HepG2 (cell line): ENCODE data around the gene SP4. TPM values are rescaled to one million over a fixed set of nuclear protein-coding genes. Genes with fewer than 3 reads are reported as not detected.

ENCODE experiments used
- ATAC-seq: fragments of 200-7000 bp; cut with Tn5 transposase; 3 replicates; pipeline ENCODE4 v1.9.1; 2020; ENCODE audit warnings: mild to moderate bottlenecking, moderate library complexity
- BruUV-seq: library from RNA; stranded (reverse); fragments of 400-500 nt; replicated peaks from 2 replicates; lab custom pipeline; 2021; lab: Mats Ljungman, UMichigan
- CTCF ChIA-PET: fragments of 300-600 bp; formaldehyde crosslinking; extraction: SDS; loops from one replicate; lab custom pipeline; 2021; ENCODE audit warnings: low total read pairs, inconsistent platforms, low intra/inter-chr PET ratio; lab: Yijun Ruan, JAX
- POLR2A ChIA-PET: fragments of 350-600 bp; sonication (Branson Sonifier 250); formaldehyde crosslinking; loops from one replicate; lab custom pipeline; 2020; ENCODE audit warnings: antibody characterized with exemption, inconsistent platforms; lab: Yijun Ruan, JAX
- DNase-seq: peaks from one replicate; pipeline ENCODE4 v3.0.0-alpha.2; 2015; ENCODE audit warnings: low spot score
- FAIRE-seq: peaks from 3 replicates; lab custom pipeline; 2011; peaks lifted over from hg19 to GRCh38; lab: Jason Lieb, UNC
- H2AFZ ChIP-seq: one replicate; pipeline ENCODE4 v1.6.1; 2011; ENCODE audit warnings: low read length, inconsistent platforms
- H3K27ac ChIP-seq: fragments of 300-600 bp; 3 replicates; pipeline ENCODE4 v1.8.0; 2011; ENCODE audit warnings: mixed run types, mild to moderate bottlenecking, mixed read lengths, low read length, inconsistent platforms; ENCODE audit not compliant: insufficient read depth; ENCODE audit errors: extremely low read length
- H3K27me3 ChIP-seq, 2 experiments: fragments of 200-600 bp in 1 of 2; 2 replicates in 1 of 2; 3 replicates in 1 of 2; pipeline versions ENCODE4 v1.6.0 to v1.8.0; 2011; ENCODE audit warnings: low read length in 2 of 2, mild to moderate bottlenecking in 2 of 2, moderate library complexity in 2 of 2, inconsistent platforms in 1 of 2; ENCODE audit not compliant: insufficient read depth in 2 of 2, control insufficient read depth in 1 of 2
- H3K36me3 ChIP-seq, 2 experiments: fragments of 200-600 bp in 1 of 2; replicated peaks in 1 of 2; 2 replicates in 1 of 2; 3 replicates in 1 of 2; pipeline versions ENCODE4 v1.5.1 to v1.8.0; 2011; ENCODE audit warnings: low read length in 2 of 2, inconsistent platforms in 1 of 2; ENCODE audit not compliant: insufficient read depth in 2 of 2, control insufficient read depth in 1 of 2
- H3K4me1 ChIP-seq: 2 replicates; pipeline ENCODE4 v1.5.1; 2012; ENCODE audit warnings: low read length, inconsistent platforms; ENCODE audit not compliant: insufficient read depth
- H3K4me2 ChIP-seq: 2 replicates; pipeline ENCODE4 v1.6.0; 2011; ENCODE audit warnings: low read depth, low read length, inconsistent platforms
- H3K4me3 ChIP-seq, 3 experiments: fragments of 200-600 bp in 1 of 3; sonication (generic), shearing (Covaris generic) in 1 of 3; replicated peaks in 1 of 3; 2 replicates each; pipeline ENCODE4 v1.5.1; 2011 to 2016; ENCODE audit warnings: low read length in 3 of 3, inconsistent platforms in 2 of 3, low read depth in 2 of 3, mild to moderate bottlenecking in 2 of 3, control low read depth in 1 of 3, mixed read lengths in 1 of 3; ENCODE audit not compliant: insufficient read depth in 1 of 3
- H3K79me2 ChIP-seq: one replicate; pipeline ENCODE4 v1.6.1; 2011; ENCODE audit warnings: low read length, inconsistent platforms; ENCODE audit not compliant: insufficient read depth
- H3K9ac ChIP-seq: 2 replicates; pipeline ENCODE4 v1.6.0; 2011; ENCODE audit warnings: mild to moderate bottlenecking, low read depth, low read length, inconsistent platforms; ENCODE audit not compliant: insufficient read depth
- H3K9me3 ChIP-seq: 2 replicates; pipeline ENCODE4 v1.5.1; 2012; ENCODE audit warnings: mild to moderate bottlenecking, low read length
- H4K20me1 ChIP-seq: 2 replicates; pipeline ENCODE4 v1.6.0; 2011; ENCODE audit warnings: inconsistent platforms, mild to moderate bottlenecking, low read length, moderate library complexity; ENCODE audit not compliant: insufficient read depth
- ATM ChIP-seq: fragments of 450-650 bp; IDR thresholded peaks from 2 replicates; pipeline ENCODE4 v1.7.1; 2017; ENCODE audit warnings: mild to moderate bottlenecking, borderline replicate concordance
- BRD4 ChIP-seq: sonication (generic); formaldehyde crosslinking; IDR thresholded peaks from 2 replicates; pipeline ENCODE4 v1.4.0; 2020; ENCODE audit warnings: missing genetic modification reagents
- CHD2 ChIP-seq: IDR thresholded peaks from 2 replicates; pipeline ENCODE4 v1.6.1; 2011; ENCODE audit warnings: low read depth, low read length, improper control_type of control experiment
- IRF2 ChIP-seq: IDR thresholded peaks from 2 replicates; pipeline ENCODE4 v1.6.1; 2018; ENCODE audit warnings: missing genetic modification reagents, missing compliant biosample characterization
- KAT7 ChIP-seq: IDR thresholded peaks from 2 replicates; pipeline ENCODE4 v1.6.1; 2018; ENCODE audit warnings: borderline replicate concordance, missing compliant biosample characterization
- KDM3A ChIP-seq: IDR thresholded peaks from 2 replicates; pipeline ENCODE4 v1.6.1; 2018; ENCODE audit warnings: low read depth, missing compliant biosample characterization
- KMT2A ChIP-seq: sonication (generic); formaldehyde crosslinking; IDR thresholded peaks from 2 replicates; pipeline ENCODE4 v1.4.0; 2020; ENCODE audit warnings: missing genetic modification reagents
- ZBTB38 ChIP-seq: sonication (generic); formaldehyde crosslinking; IDR thresholded peaks from 2 replicates; pipeline ENCODE4 v1.5.1; 2020; ENCODE audit warnings: mild to moderate bottlenecking, missing genetic modification reagents
- ZNF101 ChIP-seq: sonication (generic); formaldehyde crosslinking; IDR thresholded peaks from 2 replicates; pipeline ENCODE4 v1.4.0; 2020; ENCODE audit warnings: mild to moderate bottlenecking, low read depth, missing genetic modification reagents, borderline replicate concordance
- ZNF124 ChIP-seq: sonication (generic); formaldehyde crosslinking; IDR thresholded peaks from 2 replicates; pipeline ENCODE4 v1.4.0; 2020; ENCODE audit warnings: missing genetic modification reagents
- ZNF431 ChIP-seq: sonication (generic); formaldehyde crosslinking; IDR thresholded peaks from 2 replicates; pipeline ENCODE4 v1.9.0; 2022; ENCODE audit warnings: missing genetic modification reagents, low read depth, mild to moderate bottlenecking, borderline replicate concordance
- ZNF552 ChIP-seq: sonication (generic); formaldehyde crosslinking; IDR thresholded peaks from 2 replicates; pipeline ENCODE4 v1.9.0; 2022; ENCODE audit warnings: missing genetic modification reagents, mild to moderate bottlenecking, borderline replicate concordance
- ZNF652 ChIP-seq: IDR thresholded peaks from 2 replicates; pipeline ENCODE4 v1.6.1; 2016; ENCODE audit warnings: low read depth, borderline replicate concordance
- ZSCAN29 ChIP-seq: sonication (generic); formaldehyde crosslinking; conservative IDR thresholded peaks from 2 replicates; pipeline ENCODE4 v1.4.0; 2020; ENCODE audit warnings: mild to moderate bottlenecking, missing genetic modification reagents
- ZSCAN30 ChIP-seq: sonication (generic); formaldehyde crosslinking; IDR thresholded peaks from 2 replicates; pipeline ENCODE4 v1.5.0; 2020; ENCODE audit warnings: mild to moderate bottlenecking, missing genetic modification reagents
- WGBS: methylation state at CpG from one replicate; pipeline ENCODE4 v1.1.6; 2017; ENCODE audit warnings: low lambda C conversion rate; 5-methylcytosine and 5-hydroxymethylcytosine counted together
- in situ Hi-C: cut with HindIII; loops from 2 replicates; pipeline ENCODE4 v1.10.0; 2017; ENCODE audit warnings: low pct_unique_long_range_greater_than_20kb; ENCODE audit not compliant: extremely low pct_ligation_motif_present
- intact Hi-C: fragments of 100-400 bp; cut with micrococcal nuclease; formaldehyde crosslinking; loops from one replicate; pipeline ENCODE4 v1.10.0; 2022; ENCODE audit not compliant: unreplicated experiment
- polyA plus RNA-seq, 8 experiments: library from polyadenylated mRNA; depleted of rRNA in 3 of 8; stranded (reverse) in 7 of 8; unstranded in 1 of 8; fragments of >200 nt; fragmentation: Illumina TruSeq in 4 of 8; extraction: Trizol in 4 of 8; gene quantifications; 2 replicates each; pipeline versions ENCODE4 v1.2.1 to v1.2.3, GENCODE V29; 2011 to 2016; ENCODE audit warnings: low read depth in 4 of 8, missing spikeins in 1 of 8, mixed read lengths in 1 of 8; ENCODE audit not compliant: insufficient read depth in 1 of 8
- total RNA-seq, 5 experiments: library from RNA; depleted of rRNA; stranded (reverse); fragments of >200 nt; fragmentation: Illumina TruSeq; extraction: Trizol; gene quantifications; 2 replicates each; pipeline ENCODE4 v1.2.3, GENCODE V29; 2016; ENCODE audit warnings: low read depth in 1 of 5
- TF ChIP-seq, protein P1 (sequence below): sonication (generic); formaldehyde crosslinking; IDR thresholded peaks from 2 replicates; pipeline ENCODE4 v1.5.0; 2020; ENCODE audit warnings: mild to moderate bottlenecking, missing genetic modification reagents
- TF ChIP-seq, protein P2 (sequence below): IDR thresholded peaks from 2 replicates; pipeline ENCODE4 v1.6.1; 2018; ENCODE audit warnings: missing genetic modification reagents
- TF ChIP-seq, protein P3 (sequence below): sonication (generic); formaldehyde crosslinking; IDR thresholded peaks from 2 replicates; pipeline ENCODE4 v1.5.0; 2020; ENCODE audit warnings: missing genetic modification reagents
- TF ChIP-seq, protein P4 (sequence below), 2 experiments: fragments of 450-650 bp in 1 of 2; sonication (generic) in 1 of 2; formaldehyde crosslinking; IDR thresholded peaks; 2 replicates each; pipeline versions ENCODE4 v1.5.0 to v1.8.0; 2020 to 2022; ENCODE audit warnings: mild to moderate bottlenecking in 1 of 2, missing genetic modification reagents in 1 of 2

SP4 gene
- total and polyA plus RNA-seq, 2 of the 13 experiments (the other 11 are each of a cell fraction or from before 2014, with no cell fraction given) = 2.7 to 4.8 TPM

DNA sequence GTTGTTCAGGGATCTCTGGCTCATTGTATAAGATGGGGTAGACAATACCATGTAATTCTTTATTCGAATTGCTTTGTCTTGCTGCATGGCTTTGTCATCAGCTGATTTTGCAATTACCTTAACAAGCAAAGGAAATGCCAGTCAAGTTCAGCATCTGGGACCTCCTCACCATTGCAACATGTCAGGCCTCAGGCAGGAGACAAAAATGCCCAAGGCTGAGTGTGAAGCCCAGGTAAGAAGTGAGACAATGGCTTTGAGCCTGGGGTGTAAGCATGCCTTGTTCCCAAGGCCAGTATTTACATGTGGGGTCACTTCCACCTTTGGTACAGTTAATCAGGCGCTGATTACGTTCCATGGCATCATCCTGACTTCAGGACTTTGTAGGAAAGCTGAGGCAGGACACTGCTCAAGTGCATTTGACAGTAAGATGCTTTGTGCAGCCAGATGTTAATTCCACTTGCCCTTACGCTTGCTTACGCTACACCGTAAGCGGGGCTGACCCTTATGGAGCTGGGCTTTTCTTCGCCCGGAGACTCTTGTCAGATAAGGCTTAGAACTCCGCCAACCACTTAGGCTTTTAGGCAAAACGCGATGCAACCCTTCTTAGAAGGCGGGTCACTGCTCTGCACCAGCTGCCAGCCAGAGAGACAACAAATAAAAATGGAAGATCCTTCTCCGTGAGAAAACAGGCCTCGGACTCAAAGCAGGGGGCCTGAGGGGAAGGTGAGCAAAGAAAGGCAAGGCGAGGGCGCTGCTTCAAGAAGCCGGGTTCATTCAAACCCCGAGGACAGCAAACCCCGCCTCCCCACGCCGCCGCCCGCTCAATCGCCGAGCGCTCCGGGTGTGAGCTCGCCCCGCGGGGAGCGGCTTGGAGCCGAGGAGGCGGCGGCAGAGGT, 1.3 kb upstream of the SP4 start:
- BruUV-seq = no TSS peak
- POLR2A ChIA-PET = no interaction called here
- TF ChIP-seq KAT7 (CRISPR knock-in tag) (0 out of 2 replicates have a peak, but pooled peaks have one; percentile 26), ZNF101 (CRISPR knock-in tag) (no peak), ZSCAN30 (CRISPR knock-in tag) (no peak), KDM3A (no peak), IRF2 (CRISPR knock-in tag) (no peak), ZNF124 (CRISPR knock-in tag) (no peak), CHD2 (no peak), ATM (no peak), ZNF552 (CRISPR knock-in tag) (no peak), ZSCAN29 (no peak), KMT2A (CRISPR knock-in tag) (no peak), ZBTB38 (no peak), BRD4 (CRISPR knock-in tag) (no peak), ZNF431 (CRISPR knock-in tag) (0 out of 2 replicates have a peak, but pooled peaks have one; percentile 23), ZNF652 (no peak)
- TF ChIP-seq, protein P1, sequence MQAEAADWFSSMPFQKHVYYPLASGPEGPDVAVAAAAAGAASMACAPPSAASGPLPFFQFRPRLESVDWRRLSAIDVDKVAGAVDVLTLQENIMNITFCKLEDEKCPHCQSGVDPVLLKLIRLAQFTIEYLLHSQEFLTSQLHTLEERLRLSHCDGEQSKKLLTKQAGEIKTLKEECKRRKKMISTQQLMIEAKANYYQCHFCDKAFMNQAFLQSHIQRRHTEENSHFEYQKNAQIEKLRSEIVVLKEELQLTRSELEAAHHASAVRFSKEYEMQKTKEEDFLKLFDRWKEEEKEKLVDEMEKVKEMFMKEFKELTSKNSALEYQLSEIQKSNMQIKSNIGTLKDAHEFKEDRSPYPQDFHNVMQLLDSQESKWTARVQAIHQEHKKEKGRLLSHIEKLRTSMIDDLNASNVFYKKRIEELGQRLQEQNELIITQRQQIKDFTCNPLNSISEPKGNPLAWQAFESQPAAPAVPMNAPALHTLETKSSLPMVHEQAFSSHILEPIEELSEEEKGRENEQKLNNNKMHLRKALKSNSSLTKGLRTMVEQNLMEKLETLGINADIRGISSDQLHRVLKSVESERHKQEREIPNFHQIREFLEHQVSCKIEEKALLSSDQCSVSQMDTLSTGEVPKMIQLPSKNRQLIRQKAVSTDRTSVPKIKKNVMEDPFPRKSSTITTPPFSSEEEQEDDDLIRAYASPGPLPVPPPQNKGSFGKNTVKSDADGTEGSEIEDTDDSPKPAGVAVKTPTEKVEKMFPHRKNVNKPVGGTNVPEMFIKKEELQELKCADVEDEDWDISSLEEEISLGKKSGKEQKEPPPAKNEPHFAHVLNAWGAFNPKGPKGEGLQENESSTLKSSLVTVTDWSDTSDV (CRISPR knock-in tag) = no peak
- TF ChIP-seq, protein P2, sequence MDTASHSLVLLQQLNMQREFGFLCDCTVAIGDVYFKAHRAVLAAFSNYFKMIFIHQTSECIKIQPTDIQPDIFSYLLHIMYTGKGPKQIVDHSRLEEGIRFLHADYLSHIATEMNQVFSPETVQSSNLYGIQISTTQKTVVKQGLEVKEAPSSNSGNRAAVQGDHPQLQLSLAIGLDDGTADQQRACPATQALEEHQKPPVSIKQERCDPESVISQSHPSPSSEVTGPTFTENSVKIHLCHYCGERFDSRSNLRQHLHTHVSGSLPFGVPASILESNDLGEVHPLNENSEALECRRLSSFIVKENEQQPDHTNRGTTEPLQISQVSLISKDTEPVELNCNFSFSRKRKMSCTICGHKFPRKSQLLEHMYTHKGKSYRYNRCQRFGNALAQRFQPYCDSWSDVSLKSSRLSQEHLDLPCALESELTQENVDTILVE = no peak
- TF ChIP-seq, protein P3, sequence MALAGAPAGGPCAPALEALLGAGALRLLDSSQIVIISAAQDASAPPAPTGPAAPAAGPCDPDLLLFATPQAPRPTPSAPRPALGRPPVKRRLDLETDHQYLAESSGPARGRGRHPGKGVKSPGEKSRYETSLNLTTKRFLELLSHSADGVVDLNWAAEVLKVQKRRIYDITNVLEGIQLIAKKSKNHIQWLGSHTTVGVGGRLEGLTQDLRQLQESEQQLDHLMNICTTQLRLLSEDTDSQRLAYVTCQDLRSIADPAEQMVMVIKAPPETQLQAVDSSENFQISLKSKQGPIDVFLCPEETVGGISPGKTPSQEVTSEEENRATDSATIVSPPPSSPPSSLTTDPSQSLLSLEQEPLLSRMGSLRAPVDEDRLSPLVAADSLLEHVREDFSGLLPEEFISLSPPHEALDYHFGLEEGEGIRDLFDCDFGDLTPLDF (CRISPR knock-in tag) = no peak
- TF ChIP-seq, protein P4, sequence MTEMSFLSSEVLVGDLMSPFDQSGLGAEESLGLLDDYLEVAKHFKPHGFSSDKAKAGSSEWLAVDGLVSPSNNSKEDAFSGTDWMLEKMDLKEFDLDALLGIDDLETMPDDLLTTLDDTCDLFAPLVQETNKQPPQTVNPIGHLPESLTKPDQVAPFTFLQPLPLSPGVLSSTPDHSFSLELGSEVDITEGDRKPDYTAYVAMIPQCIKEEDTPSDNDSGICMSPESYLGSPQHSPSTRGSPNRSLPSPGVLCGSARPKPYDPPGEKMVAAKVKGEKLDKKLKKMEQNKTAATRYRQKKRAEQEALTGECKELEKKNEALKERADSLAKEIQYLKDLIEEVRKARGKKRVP (CRISPR knock-in tag; IDR thresholded peaks at IDR 0.05) = peak in 1 of 2 experiments; percentile 51; a peak in 2 of 4 replicates

More for the DNA sequence above, 1.3 kb upstream of the SP4 start:
- H3K79me2 ChIP-seq = no peaks in the 10 kb centered on the region
- H3K9me3 ChIP-seq = no peaks in the 10 kb centered on the region
- DNase-seq (peak; percentile 1), FAIRE-seq (no peak), ATAC-seq (no peak)
- H3K9ac ChIP-seq = peak overlapping the region; percentile 57
- intact Hi-C loops = loop anchor here (1.0 to 5.0 kb wide), 3 partner anchors 59 to 165 kb away; no protein-coding TSS in a partner anchor
- peak overlapping the region; percentile 60 to 75 (median 67) for H3K4me3 ChIP-seq
- H4K20me1 ChIP-seq = no peaks in the 10 kb centered on the region
- H3K36me3 ChIP-seq = no peaks in the 10 kb centered on the region; a peak in 1 of 5 replicates
- 12% methylated on average over 15 of the region's 35 CpGs for WGBS
- peak overlapping the region; percentile 75 for H2AFZ ChIP-seq
- H3K27me3 ChIP-seq = no peaks in the 10 kb centered on the region
- H3K27ac ChIP-seq = peak overlapping the region; percentile 58
- CTCF ChIA-PET = no interaction called here
- peak overlapping the region; percentile 97 for H3K4me2 ChIP-seq
- peaks cover 35% of the 10 kb centered on the region for H3K4me1 ChIP-seq
- in situ Hi-C loops = no loop called here
